CD1c-positive myeloid dendritic cell (primary cell): ENCODE data around the gene ASH1L.
"Not testable (repeated sequence)": the region's sequence is repeated elsewhere in the genome, so short reads cannot be mapped to it uniquely, and the experiment has no call there.

ENCODE experiments used
- DNase-seq: peaks from one replicate; pipeline ENCODE4 v3.0.0-alpha.2; 2016; ENCODE audit errors: extremely low spot score

ASH1L gene

DNA sequence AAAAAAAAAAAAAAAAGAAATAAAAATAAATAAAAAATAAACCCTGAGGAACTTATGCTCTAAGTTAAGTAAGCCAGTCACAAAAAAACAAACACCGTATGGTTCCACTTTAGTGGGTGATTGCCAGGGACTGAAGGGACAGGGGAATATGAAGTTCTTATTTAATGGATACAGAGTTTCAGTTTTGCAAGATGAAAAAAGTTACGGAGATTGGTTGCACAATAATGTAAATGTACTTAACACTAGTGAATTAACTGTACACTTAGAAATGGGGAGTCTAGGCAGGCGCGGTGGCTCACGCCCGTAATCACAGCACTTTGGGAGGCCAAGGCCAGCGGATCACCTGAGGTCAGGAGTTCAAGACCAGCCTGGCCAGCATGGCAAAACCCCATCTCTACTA is 111.4 kb downstream of the ASH1L start:
- DNase-seq, result no peak

- DNase-seq, result not testable (repeated sequence)
Measured at GRCh38 chr1:155442431-155442830, 120.2 kb downstream of the ASH1L start.

- DNase-seq, result no peak
Measured at GRCh38 chr1:155437405-155437804, 125.2 kb downstream of the ASH1L start.

DNA sequence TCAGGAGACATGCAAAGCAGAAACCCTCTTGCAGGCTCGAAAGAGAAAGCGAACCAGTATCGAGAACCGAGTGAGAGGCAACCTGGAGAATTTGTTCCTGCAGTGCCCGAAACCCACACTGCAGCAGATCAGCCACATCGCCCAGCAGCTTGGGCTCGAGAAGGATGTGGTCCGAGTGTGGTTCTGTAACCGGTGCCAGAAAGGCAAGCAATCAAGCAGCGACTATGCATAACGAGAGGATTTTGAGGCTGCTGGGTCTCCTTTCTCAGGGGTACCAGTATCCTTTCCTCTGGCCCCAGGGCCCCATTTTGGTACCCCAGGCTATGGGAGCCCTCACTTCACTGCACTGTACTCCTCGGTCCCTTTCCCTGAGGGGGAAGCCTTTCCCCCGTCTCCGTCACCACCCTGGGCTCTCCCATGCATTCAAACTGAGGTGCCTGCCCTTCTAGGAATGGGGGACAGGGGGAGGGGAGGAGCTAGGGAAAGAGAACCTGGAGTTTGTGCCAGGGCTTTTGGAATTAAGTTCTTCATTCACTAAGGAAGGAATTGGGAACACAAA is 128.7 kb downstream of the ASH1L start:
- DNase-seq, result not testable (repeated sequence)

GRCh38 chr1:155433128-155433830 is 129.3 kb downstream of the ASH1L start:
- DNase-seq, result not testable (repeated sequence)

GRCh38 chr1:155424091-155424490 is 138.5 kb downstream of the ASH1L start:
- no peak for DNase-seq

DNA sequence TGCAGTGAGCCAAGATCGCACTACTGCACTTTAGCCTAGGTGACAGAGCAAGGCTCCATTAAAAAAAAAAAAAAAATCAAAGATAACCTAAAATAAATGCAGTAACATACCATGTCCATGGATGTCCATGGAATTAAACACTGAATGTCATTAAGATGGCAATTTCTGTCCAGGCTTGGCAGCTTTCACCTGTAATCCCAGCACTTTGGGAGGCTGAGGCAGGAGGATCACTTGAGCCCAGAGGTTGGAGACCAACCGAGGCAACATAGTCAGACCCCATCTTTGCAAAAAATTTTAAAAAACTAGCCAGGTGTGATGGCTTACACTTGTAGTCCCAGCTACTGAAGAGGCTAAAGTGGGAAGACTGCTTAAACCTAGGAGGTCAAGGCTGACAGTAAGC is 141.8 kb downstream of the ASH1L start:
- no peak for DNase-seq

DNA sequence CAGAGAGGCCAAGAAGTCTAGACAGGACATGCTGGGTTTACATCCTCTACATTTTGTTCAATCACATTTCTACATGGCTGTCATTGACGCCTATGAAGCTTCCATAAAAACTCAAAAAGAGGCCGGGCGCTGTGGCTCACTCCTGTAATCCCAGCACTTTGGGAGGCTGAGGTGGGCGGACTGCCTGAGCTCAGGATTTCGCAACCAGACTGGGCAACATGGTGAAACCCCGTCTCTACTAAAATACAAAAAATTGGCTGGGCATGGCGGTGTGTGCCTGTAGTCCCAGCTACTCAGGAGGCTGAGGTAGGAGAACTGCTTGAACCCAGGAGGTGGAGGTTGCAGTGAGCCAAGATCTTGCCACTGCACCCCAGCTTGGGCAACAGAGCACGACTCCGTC is 150.8 kb downstream of the ASH1L start:
- not testable (repeated sequence) for DNase-seq

- no peak for DNase-seq
Measured at GRCh38 chr1:155410931-155411330, 151.7 kb downstream of the ASH1L start.

DNA sequence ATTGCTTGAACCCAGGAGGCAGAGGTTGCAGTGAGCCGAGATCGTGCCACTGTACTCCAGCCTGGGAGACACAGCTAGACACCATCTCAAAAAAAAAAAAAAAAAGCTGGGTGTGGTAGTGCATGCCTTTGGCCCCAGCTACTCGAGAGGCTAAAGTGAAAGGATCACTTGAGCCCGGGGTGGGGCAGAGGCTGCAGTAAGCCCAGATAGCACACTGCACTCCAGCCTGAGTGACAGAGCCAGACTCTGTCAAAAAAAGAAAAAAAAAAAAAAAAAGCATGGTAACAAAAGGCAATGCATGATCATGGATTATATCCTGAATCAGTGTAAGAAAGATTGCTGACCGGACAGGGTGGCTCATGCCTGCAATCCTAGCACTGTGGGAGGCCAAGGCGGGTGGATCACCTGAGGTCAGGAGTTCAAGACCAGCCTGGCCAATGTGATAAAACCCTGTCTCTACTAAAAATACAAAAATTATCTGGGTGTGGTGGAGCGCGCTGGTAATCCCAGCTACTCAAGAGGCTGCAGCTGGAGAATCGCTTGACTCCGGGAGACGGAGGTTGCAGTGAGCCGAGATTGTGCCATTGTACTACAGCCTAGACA is 165.6 kb downstream of the ASH1L start:
- no peak for DNase-seq

- DNase-seq, result no peak
Measured at GRCh38 chr1:155392898-155393411, 169.6 kb downstream of the ASH1L start.

- no peak for DNase-seq
Measured at GRCh38 chr1:155389826-155390225, 172.8 kb downstream of the ASH1L start.

DNA sequence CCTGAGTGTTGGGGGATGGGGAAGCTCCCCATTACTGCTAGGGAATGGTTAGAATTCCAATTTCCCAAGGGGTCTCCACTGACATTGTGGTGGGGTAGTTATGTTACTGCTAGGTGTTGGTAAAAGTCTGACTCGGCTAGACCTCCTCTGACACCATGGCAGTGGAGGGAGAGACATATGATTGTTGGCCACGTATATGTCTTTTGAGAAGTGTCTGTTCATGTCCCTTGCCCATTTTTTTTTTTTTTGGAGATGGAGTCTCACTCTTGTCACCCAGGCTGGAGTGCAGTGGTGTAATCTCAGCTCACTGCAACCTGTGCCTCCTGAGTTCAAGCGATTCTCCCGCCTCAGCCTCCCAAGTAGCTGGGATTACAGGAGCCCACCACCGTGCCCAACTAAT is 176.8 kb downstream of the ASH1L start:
- DNase-seq, result not testable (repeated sequence)

- DNase-seq, result no peak
Measured at GRCh38 chr1:155383406-155383805, 179.2 kb downstream of the ASH1L start.

GRCh38 chr1:155379631-155380090 is 182.9 kb downstream of the ASH1L start:
- no peak for DNase-seq

- DNase-seq, result no peak
Measured at GRCh38 chr1:155379180-155379579, 183.4 kb downstream of the ASH1L start.

DNA sequence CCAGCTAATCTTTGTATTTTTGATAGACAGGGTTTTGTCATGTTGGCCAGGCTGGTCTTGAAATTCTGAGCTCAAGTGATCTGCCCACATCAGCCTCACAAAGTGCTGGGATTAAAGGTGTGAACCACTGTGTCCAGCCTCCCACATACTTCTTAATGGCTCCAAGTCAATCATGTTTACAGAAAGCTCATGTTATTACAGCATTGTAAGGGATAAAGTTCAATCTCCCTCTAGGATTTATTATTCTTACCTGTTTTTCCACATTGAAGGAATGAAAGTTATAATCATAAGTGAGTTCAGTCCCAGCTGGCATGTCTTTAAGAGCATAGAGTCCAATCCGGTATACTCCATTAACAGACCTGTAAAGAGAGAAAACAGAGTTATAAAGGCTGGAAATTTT is 202.6 kb downstream of the ASH1L start:
- no peak for DNase-seq

- DNase-seq, result no peak
Measured at GRCh38 chr1:155352631-155353030, 210.0 kb downstream of the ASH1L start.

- DNase-seq, result no peak
Measured at GRCh38 chr1:155342842-155343241, 219.8 kb downstream of the ASH1L start.

- no peak for DNase-seq
Measured at GRCh38 chr1:155339515-155340097, 223.0 kb downstream of the ASH1L start.

- DNase-seq, result no peak
Measured at GRCh38 chr1:155334962-155335361, 227.6 kb downstream of the ASH1L start.

- peak; percentile 2 for DNase-seq
Measured at GRCh38 chr1:155329980-155330598, 232.5 kb downstream of the ASH1L start.
